Activated CD4-positive, alpha-beta T cell treated with anti-CD3 and anti-CD28 coated beads for 1 hour (primary cell): ENCODE measurements around the gene NELFB.

Experiments used
- DNase-seq: peaks from one replicate; pipeline ENCODE4 v3.0.0-alpha.2; 2020

Gene NELFB

DNA sequence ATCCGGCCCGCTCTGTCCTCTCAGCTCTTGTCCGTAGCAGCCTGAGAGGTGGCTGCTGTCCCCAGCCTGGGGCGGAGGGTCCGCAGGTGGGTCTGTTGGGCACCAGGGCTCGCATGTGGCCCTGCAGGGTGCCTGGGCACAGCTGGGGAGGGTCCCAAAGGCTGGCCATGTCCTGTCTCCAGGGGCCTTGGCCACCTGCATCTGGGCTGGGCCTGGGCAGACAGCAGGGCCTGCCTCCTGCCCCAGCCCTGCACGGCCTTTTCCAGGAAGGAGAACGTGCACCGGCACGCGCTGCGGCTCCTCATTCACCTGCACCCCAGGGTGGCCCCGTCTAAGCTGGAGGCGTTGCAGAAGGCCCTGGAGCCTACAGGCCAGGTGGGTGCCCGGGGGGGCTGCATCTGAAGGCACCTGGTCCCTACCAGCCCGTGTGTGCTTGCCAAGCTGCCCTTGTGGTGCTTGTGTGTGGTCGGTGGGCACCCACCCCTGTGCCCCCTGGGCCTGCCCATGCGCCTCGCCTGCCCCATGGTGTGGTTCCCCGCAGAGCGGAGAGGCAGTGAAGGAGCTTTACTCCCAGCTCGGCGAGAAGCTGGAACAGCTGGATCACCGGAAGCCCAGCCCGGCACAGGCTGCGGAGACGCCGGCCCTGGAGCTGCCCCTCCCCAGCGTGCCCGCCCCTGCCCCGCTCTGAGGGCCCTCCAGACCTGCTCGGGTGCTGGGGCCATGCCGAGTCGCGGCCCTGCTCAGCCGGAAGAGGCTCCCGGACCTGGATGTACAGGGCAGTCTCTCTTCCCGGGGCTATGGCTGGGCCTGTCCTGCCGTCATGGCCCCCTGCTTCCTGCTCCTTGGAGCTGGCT is 17.3 kb downstream of the NELFB start:
- no peak for DNase-seq

- DNase-seq = no peak
Measured at GRCh38 chr9:137273095-137273490, 18.0 kb downstream of the NELFB start.

- DNase-seq = no peak
Measured at GRCh38 chr9:137273611-137274320, 18.6 kb downstream of the NELFB start.

DNA sequence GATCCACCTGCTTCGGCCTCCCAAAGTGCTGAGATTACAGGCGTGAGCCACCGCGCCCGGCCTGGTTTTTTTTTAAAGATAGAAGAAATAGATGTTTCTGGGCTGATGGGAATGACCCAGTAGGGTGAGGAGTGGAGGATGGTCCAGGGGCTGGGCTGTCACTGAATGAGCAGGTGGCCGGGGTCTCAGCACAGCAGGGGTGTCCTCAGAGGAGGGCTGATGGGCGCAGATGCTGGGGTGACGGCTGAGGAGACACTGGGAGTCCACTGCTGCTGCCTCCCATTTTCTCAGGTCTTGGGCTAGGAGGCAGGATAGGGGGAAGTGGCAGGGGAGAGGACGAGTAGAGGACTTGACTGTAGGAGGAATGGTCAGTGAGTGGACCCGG is 20.1 kb downstream of the NELFB start:
- no peak for DNase-seq

DNA sequence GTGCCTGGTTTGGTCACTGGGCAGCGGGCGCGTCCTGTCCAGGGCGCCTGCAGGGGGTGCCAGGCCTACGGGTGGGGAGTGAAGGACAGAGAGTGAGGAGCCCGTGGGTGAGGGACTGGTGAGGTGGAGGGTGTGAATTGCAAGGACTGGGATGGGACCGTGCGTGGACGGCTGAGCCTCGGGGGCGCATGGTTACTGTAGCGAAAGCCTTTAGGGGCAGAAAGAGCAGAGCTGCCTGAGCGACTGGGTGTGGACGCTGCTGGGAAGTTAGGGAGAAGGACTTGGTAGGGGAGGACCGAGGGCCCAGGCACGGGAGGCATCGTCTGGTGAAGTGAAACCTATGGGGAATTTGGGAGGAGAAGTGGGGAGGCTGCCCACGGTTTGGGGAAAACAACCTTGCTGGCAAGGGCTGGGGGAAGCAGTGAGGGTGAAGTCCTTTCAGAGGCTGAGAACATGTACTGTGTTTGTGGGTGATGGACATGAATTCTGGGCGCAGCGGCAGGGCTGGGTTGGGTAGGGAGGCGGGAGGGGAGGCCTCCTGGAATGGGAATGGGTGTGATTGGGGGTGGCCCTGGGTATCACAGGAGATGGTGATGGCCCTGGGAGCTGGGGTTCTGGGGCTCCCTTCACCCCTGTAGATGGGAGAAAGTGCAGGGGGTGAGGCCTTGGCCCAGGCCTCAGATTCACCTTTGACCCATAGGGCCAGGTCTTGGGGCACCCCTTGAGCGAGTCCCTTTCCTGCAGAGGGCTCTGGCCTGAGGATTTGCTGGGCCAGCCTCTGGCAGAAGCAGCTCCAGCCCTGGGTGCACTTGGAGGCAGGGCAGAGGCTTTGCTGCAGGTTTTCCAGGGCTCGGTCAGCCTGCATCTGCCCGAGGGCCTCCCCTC is 20.7 kb downstream of the NELFB start:
- no peak for DNase-seq

DNA sequence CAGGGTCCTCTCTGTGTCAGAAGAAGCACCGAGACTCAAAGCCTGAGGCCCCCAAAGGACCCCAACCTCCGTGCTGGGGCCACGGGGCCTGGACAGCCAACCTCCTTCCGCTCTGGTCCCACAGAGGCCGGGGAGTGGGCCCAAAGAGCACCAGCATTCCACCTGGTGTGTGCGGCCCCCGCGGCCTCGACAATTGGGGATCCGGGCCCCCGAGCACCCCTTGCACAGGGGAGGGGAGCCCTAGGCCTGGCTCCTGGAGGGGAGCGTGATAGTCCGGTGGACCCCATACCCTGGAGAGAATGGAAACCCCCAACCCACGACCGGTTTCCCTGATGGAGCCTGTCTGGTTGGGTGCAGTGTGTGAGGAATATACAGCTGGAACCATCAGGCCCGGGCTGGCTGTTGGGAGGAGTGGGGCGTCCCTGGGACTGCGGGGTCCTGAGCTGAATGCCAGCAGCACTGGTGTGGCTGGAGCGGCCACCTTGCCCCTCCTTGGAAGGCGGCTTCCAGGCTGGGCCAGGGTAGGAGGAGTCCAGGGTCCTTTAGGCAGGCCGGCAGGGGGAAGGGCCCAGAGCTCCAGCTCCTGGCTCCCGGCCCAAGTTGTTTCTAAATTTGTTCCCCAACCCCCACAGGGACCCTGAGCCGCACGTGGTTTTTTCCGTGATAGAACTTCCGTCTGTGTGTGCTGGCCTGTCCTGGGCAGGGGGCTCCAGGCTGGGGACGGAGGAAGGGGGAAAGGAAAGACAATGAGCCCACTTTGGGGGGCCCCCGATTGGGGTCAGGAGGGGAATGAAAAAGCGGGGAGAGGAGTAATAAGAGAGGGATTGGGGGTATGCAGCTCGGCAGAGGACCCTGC is 21.6 kb downstream of the NELFB start:
- no peak for DNase-seq

DNA sequence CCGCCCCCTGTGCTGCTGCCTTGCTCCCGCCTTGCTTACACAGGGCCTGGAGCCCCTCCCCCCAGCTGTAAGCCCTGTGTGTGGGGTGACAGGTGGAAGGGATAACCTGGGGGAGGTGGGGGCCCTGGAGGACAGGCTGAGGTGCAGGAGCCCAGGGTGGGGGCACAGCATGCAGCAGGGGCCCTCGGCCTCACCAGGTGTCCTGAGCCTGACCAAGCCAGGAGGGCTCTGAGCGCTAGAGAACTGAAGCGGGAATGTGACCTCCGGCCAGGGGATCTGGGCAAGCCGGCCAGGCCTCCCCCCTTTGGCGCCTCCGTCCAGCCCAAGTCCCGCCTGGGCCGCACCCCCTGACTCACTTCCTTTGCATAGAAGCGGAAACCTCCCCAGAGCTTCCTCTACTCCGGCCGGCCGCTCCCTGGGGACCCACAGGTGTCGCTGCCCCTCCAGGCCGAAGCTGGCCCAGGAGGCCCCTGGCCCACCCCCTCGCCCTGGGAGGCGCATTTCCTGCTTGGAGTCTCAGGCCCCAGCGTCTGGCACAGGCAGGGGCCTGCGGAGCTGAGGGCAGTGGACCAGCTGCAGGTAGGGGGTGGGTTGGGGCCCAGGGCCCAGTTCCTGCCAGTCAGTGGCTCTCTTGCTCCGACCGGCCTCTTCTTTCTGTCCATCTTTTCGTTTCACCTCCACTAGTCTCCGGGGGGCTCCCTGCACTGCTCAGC is 22.4 kb downstream of the NELFB start, which contains the start of gene TOR4A:
TSS of gene TOR4A (plus strand) at position 398 of the 713 bp plus-strand sequence. CDS start 964 bp downstream, outside the sequence.
- DNase-seq = no peak

DNA sequence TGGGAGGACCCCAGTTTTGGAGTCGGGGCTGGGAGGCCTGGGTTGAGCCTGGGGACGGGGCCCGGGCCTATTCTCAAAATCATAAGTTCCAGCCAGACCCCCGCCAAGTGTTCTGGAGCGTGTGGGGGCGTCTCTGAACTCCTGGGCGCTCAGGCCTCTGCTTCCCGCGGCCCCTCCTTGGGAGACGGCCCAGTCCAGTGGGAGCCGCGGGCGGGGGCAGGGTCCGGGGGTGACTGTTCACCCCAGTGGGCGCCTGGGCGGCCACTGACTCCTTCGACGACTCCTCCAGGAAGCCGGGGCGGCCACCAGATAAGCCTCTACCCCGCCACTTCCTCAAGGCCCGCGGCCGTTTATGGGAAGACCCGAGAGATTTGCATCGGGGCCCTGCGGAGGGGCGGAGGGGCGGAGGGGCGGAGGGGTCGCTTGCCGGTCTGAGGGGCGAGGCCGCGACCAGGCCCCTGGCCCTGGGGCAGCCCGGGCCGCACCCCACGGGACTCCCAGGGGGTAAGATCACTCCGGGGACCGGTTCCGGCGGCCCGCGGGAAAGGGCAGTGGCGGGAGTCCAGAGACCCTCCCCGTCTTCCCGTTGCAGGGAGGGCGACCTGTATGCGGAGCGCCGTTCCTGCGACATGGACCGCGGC is 23.1 kb downstream of the NELFB start:
- no peak for DNase-seq

DNA sequence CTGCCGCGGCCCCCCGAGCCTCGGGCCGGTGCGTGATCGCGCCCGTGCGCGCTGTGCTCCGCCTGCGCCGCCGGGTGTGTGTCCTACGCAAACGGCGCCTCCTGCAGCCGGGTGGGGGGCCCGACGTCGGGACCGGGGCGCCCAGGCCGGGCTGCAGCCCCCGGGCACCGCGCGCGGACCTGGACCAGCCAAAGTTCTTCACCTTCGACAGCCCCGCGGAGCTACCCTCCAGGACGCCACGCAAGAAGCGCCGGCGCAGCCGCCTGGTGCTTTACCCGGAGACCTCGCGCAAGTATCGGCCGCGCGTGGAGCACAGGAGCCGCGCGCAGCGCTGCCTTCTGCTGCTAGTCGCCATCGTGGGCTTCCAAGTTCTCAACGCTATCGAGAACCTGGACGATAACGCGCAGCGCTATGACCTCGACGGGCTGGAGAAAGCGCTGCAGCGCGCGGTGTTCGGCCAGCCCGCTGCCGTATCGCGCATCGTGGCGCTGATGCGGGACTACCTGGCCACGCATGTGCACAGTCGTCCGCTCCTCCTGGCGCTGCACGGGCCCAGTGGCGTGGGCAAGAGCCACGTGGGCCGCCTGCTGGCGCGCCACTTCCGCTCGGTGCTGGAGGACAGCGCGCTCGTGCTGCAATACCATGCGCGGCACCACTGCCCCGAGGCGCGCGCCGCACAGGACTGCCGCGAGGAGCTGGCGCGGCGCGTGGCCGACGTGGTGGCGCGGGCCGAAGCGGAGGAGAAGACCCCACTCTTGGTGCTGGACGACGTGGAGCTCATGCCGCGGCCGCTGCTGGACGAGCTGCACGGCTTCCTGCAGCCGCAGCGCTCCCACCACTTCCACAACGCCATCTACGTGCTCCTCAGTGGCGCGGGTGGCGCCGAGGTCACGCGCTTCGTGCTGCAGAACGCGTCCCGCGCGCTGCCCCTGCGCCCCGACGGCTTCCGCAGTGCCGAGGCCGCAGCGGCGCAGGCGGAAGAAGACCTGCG is 23.9 kb downstream of the NELFB start:
- DNase-seq = no peak

DNA sequence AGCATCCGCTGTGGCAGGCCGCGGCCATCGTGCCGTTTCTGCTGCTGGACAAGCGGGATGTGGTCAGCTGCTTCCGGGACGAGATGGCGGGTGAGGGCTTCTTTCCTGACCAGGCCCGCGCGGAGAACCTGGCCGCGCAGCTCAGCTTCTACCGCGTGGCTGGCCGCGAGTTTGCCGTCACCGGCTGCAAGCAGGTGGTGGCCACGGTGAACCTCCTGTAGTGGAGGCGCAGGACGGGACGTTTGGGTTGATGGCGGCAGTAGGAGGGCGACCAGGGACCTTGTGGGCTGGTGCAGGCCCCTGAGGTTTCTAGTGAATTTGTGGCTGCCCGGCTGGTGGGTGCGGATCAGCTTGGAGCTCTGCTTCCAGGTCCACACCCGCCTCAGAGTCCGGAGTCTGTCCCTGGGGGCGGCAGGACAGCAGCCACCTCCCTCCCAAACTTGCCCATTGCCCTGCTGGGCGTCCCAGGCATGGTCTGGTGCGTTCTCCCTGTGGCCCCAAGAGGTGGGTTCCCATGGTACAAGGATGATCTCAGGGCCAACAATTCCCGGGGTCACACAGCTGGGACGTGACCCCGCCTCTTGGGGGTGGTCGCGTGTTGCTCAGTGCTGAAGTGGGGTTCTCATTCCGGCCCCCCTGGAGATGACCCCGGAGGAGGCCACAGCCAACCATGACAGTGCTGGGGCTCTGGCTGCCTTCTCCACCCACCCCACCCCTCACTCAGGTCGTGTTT is 24.8 kb downstream of the NELFB start:
- DNase-seq = no peak

DNA sequence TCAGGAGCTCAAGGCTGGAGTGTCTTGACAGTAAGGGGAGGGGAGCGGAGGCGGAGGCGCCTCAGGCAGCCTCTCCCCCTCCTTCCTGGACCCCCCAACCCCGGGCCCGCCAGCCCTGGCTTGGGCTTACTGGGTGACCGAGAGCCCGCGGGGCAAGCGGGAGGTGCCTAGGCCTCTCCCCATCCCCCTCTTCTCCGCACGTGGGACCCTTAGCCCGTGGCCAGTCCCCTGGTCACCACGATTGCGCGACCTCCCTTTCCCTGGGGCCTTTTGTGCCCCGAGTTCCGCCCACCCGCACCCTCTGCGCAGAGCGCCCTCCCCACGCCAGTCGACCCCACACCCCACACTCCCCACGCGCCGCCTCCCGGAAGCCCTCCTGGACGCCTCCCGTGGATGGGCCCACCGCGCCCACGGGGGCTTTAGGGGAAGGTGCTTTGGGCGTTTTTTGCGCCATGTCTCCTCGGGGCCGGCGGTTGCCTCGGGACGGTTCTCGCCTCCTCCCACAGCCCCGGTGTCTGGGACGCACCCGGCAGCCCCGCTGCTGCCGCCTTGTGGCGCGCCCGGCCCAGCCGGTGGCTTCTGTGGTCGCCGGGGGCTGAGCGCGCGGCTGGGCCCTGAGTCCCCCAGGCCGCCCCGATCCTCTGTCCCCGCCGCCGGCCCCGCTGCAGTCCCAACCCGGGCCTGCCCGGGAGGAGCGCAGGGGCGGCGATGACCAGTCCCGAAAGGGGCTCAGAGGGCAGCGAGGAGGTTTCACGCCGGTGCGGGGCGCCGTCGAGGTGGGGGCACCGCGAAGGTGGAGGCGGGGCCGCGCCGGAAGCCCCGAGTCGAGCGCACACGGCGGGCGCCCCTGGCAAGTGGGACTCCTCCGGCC is 25.6 kb downstream of the NELFB start:
- no peak for DNase-seq

GRCh38 chr9:137281345-137282116 is 26.4 kb downstream of the NELFB start:
- DNase-seq = no peak

- DNase-seq = no peak
Measured at GRCh38 chr9:137286975-137287383, 31.9 kb downstream of the NELFB start.

GRCh38 chr9:137293094-137293481 is 38.0 kb downstream of the NELFB start:
- no peak for DNase-seq

DNA sequence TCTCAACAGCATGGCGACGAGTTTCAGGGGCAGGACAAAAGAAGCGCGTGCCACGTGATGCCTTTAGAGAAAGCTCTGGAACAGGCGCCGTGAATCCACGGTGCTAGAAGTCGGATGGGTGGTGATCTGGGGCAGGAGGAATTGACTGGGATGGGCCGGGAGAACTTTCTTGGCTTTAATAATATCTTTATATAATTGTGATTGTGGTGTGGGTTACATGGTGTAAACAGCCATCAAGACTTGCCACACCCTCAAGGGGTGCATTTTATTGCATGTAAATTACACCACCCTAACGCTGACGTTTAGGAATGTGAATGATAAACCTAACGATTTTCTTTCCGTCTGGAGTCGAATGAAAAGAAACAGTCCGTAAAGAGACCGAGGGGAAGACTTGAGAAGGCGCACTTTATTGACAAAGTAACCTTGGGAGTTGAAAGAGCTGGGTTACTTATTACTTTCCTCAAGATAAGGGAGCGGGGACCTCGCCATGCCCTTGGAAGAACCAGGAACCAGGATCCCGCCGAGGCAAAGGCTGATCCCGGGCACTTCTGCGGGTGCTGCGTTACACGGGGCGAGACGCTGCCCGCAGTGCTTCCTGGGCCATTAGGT is 38.5 kb downstream of the NELFB start:
- DNase-seq = no peak

DNA sequence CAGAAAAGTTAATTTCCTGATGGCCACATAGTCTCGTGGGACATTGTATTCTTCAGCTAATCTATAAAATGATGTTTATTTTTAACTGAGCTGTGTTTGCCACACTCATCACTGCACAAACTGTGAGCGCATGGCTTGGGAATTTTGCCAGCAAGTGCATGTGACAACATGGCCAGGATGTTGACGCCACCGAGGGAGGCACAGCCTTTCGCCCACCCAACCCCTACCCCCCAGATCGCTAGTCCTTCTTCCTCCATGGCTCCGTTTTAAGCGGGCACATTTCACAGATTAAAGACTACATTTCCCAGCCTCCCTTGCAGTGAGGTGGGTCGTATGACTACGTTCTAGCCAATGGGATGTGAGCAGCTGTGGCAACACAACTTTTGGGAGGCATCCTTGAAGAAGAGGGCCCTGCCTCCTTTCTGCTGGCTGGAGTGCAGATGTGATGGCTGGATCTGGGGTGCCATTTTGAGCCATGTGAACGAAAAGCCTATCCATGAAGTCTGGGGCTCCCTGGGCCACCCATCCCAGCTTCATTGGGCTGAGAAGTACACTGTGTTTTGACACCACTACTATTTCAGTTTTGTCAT is 39.1 kb downstream of the NELFB start:
- no peak for DNase-seq
